Activated T-cell treated with anti-CD3 and anti-CD28 coated beads, Interleukin-2, amount 50 U/mL, for 72 hours (primary cell): Measurements from ENCODE around the gene ACSBG1. TPM values are rescaled to one million over a fixed set of nuclear protein-coding genes. Genes with fewer than 3 reads are reported as not detected.
"Not testable (repeated sequence)": the region's sequence is repeated elsewhere in the genome, so short reads cannot be mapped to it uniquely, and the experiment has no call there.

ENCODE experiments used
- ATAC-seq, 2 donors: fragments of 150-1000 bp; cut with Tn5 transposase; replicated peaks in 1 of 2; 2 replicates each; pipeline ENCODE4 v1.10.0; 2021; ENCODE audit warnings: moderate library complexity in 2 of 2, mild to moderate bottlenecking in 1 of 2
- DNase-seq, 2 donors: peaks; one replicate each; pipeline ENCODE4 v3.0.0; 2021 to 2022; ENCODE audit warnings: mixed read lengths in 1 of 2
- H3K27ac Mint-ChIP-seq: one replicate; pipeline ENCODE4 v1.8.0; 2022; ENCODE audit warnings: mild to moderate bottlenecking, moderate library complexity, mixed read lengths
- H3K27me3 Mint-ChIP-seq: one replicate; pipeline ENCODE4 v1.8.0; 2022; ENCODE audit warnings: low read depth, mixed read lengths
- H3K36me3 Mint-ChIP-seq, 2 donors: one replicate each; pipeline ENCODE4 v1.8.0; 2022; ENCODE audit warnings: mixed read lengths in 2 of 2, mild to moderate bottlenecking in 1 of 2; ENCODE audit not compliant: insufficient read depth in 2 of 2
- H3K4me1 Mint-ChIP-seq: one replicate; pipeline ENCODE4 v1.8.0; 2022; ENCODE audit warnings: low read depth, mixed read lengths
- H3K4me3 Mint-ChIP-seq, 2 donors: one replicate each; pipeline ENCODE4 v1.8.0; 2022; ENCODE audit warnings: mild to moderate bottlenecking in 2 of 2, mixed read lengths in 2 of 2, moderate library complexity in 2 of 2
- H3K9me3 Mint-ChIP-seq, 2 donors: one replicate each; pipeline ENCODE4 v1.8.0; 2022; ENCODE audit warnings: mixed read lengths in 2 of 2
- total RNA-seq, 2 donors: library from RNA; stranded (reverse); gene quantifications; one replicate each; pipeline ENCODE4 v1.2.3, GENCODE V29; 2022

Gene ACSBG1
- total RNA-seq, 2 donors from 2014 or later: 0.32 TPM; not detected in 1

GRCh38 chr15:78157203-78157602 lies 77.2 kb downstream of the ACSBG1 start:
- Mint-ChIP-seq H3K36me3 (peaks cover 4 to 12% of the 10 kb centered on the region in 2 donors), H3K4me3 (no peak overlapping the region), H3K27me3 (no peaks in the 10 kb centered on the region), H3K27ac (peak overlapping the region; percentile 57), H3K9me3 (no peaks in the 10 kb centered on the region), H3K4me1 (peaks cover 8% of the 10 kb centered on the region)
- no peak for DNase-seq
- no peak for ATAC-seq

GRCh38 chr15:78156653-78157052 lies 77.7 kb downstream of the ACSBG1 start:
- H3K9me3 Mint-ChIP-seq: no peaks in the 10 kb centered on the region
- H3K27me3 Mint-ChIP-seq: no peaks in the 10 kb centered on the region
- H3K36me3 Mint-ChIP-seq: peaks cover 0 to 11% of the 10 kb centered on the region in 2 donors
- H3K27ac Mint-ChIP-seq: peak overlapping the region; percentile 57
- ATAC-seq (no peak), DNase-seq (no peak)
- peaks cover 8% of the 10 kb centered on the region for H3K4me1 Mint-ChIP-seq
- no peak overlapping the region for H3K4me3 Mint-ChIP-seq

GRCh38 chr15:78155355-78155939 lies 78.9 kb downstream of the ACSBG1 start:
- H3K27me3 Mint-ChIP-seq: no peaks in the 10 kb centered on the region
- no peak overlapping the region for H3K27ac Mint-ChIP-seq
- no peak overlapping the region for H3K4me3 Mint-ChIP-seq
- peaks cover 0 to 10% of the 10 kb centered on the region in 2 donors for H3K36me3 Mint-ChIP-seq
- peaks cover 18% of the 10 kb centered on the region for H3K4me1 Mint-ChIP-seq
- H3K9me3 Mint-ChIP-seq: no peaks in the 10 kb centered on the region
- ATAC-seq (no peak), DNase-seq (no peak)

GRCh38 chr15:78154955-78155354 lies 79.4 kb downstream of the ACSBG1 start:
- peaks cover 0 to 10% of the 10 kb centered on the region in 2 donors for H3K36me3 Mint-ChIP-seq
- H3K27ac Mint-ChIP-seq: peak overlapping the region; percentile 70

GRCh38 chr15:78151075-78151474 lies 83.3 kb downstream of the ACSBG1 start:
- H3K27ac Mint-ChIP-seq, H3K27me3 Mint-ChIP-seq, H3K36me3 Mint-ChIP-seq, H3K9me3 Mint-ChIP-seq: not testable (repeated sequence)
- Mint-ChIP-seq H3K4me1 (peaks cover 45% of the 10 kb centered on the region), H3K4me3 (peak overlapping the region; percentile 93)
- ATAC-seq (peak in 1 of 2 donors; percentile 8), DNase-seq (peak; percentile 11 to 27)

More at GRCh38 chr15:78154955-78155354, 79.4 kb downstream of the ACSBG1 start:
- H3K4me1 Mint-ChIP-seq: peaks cover 23% of the 10 kb centered on the region
- H3K4me3 Mint-ChIP-seq: no peak overlapping the region
- no peak for ATAC-seq
- H3K27me3 Mint-ChIP-seq: no peaks in the 10 kb centered on the region
- no peak for DNase-seq
- no peaks in the 10 kb centered on the region for H3K9me3 Mint-ChIP-seq

- ATAC-seq (no peak), DNase-seq (no peak)
- Mint-ChIP-seq H3K4me1 (peaks cover 45% of the 10 kb centered on the region), H3K27me3 (no peaks in the 10 kb centered on the region), H3K9me3 (no peaks in the 10 kb centered on the region), H3K36me3 (peaks cover 0 to 4% of the 10 kb centered on the region in 2 donors), H3K27ac (peak overlapping the region; percentile 58), H3K4me3 (peak overlapping the region; percentile 93)
Observed at GRCh38 chr15:78149805-78150751, 84.3 kb downstream of the ACSBG1 start.

GRCh38 chr15:78149068-78149804 lies 85.1 kb downstream of the ACSBG1 start, which contains the start of gene IDH3A:
IDH3A (plus strand) TSS chr15:78149362; CDS start chr15:78149404, 42 bp downstream.
- H3K27ac Mint-ChIP-seq: peak within 1 kb of the TSS; percentile 99
- H3K4me3 Mint-ChIP-seq: peak within 1 kb of the TSS; percentile 93
- peak; percentile 88 to 94 for ATAC-seq
- DNase-seq: peak; percentile 100
- H3K27me3 Mint-ChIP-seq: no peaks in the 10 kb centered on the region
- H3K36me3 Mint-ChIP-seq: peaks cover 0 to 4% of the 10 kb centered on the region in 2 donors
- no peaks in the 10 kb centered on the region for H3K9me3 Mint-ChIP-seq
- H3K4me1 Mint-ChIP-seq: peaks cover 45% of the 10 kb centered on the region

- no peaks in the 10 kb centered on the region for H3K9me3 Mint-ChIP-seq
- DNase-seq (no peak), ATAC-seq (peak; percentile 3 to 12)
- no peaks in the 10 kb centered on the region for H3K27me3 Mint-ChIP-seq
- H3K4me3 Mint-ChIP-seq: peak overlapping the region; percentile 93
- peak overlapping the region; percentile 99 for H3K27ac Mint-ChIP-seq
- H3K36me3 Mint-ChIP-seq: peaks cover 0 to 4% of the 10 kb centered on the region in 2 donors
- peaks cover 45% of the 10 kb centered on the region for H3K4me1 Mint-ChIP-seq
Observed at GRCh38 chr15:78148392-78149067, 85.8 kb downstream of the ACSBG1 start.

GRCh38 chr15:78147566-78147965 lies 86.8 kb downstream of the ACSBG1 start:
- Mint-ChIP-seq H3K9me3 (no peaks in the 10 kb centered on the region), H3K27ac (no peak overlapping the region), H3K27me3 (no peaks in the 10 kb centered on the region), H3K36me3 (no peaks in the 10 kb centered on the region), H3K4me3 (peak overlapping the region; percentile 44 to 69), H3K4me1 (peaks cover 38% of the 10 kb centered on the region)
- no peak for DNase-seq
- no peak for ATAC-seq

- Mint-ChIP-seq H3K4me3 (no peak overlapping the region), H3K4me1 (peaks cover 36% of the 10 kb centered on the region), H3K27me3 (no peaks in the 10 kb centered on the region), H3K27ac (no peak overlapping the region), H3K36me3 (no peaks in the 10 kb centered on the region), H3K9me3 (no peaks in the 10 kb centered on the region)
- no peak for DNase-seq
- no peak for ATAC-seq
Observed at GRCh38 chr15:78146425-78147154, 87.8 kb downstream of the ACSBG1 start.

GRCh38 chr15:78142332-78142731 lies 92.0 kb downstream of the ACSBG1 start:
- H3K9me3 Mint-ChIP-seq: no peaks in the 10 kb centered on the region
- no peak overlapping the region for H3K27ac Mint-ChIP-seq
- no peak overlapping the region for H3K4me3 Mint-ChIP-seq
- H3K27me3 Mint-ChIP-seq: no peaks in the 10 kb centered on the region
- ATAC-seq (no peak), DNase-seq (no peak)
- no peaks in the 10 kb centered on the region for H3K36me3 Mint-ChIP-seq
- H3K4me1 Mint-ChIP-seq: peaks cover 4% of the 10 kb centered on the region

GRCh38 chr15:78140292-78140691 lies 94.1 kb downstream of the ACSBG1 start:
- Mint-ChIP-seq H3K9me3 (no peaks in the 10 kb centered on the region), H3K27ac (no peak overlapping the region), H3K4me3 (no peak overlapping the region), H3K36me3 (no peaks in the 10 kb centered on the region), H3K4me1 (no peaks in the 10 kb centered on the region), H3K27me3 (no peaks in the 10 kb centered on the region)
- DNase-seq (no peak), ATAC-seq (no peak)
